ENCODE measurements around the gene RASSF1.
"Not testable (repeated sequence)": the region's sequence is repeated elsewhere in the genome, so short reads cannot be mapped to it uniquely, and the experiment has no call there.

Gene RASSF1

GRCh38 chr3:50323614-50324199, 16.9 kb downstream of the RASSF1 start:
- no peak for DNase-seq (ENCODE audit: low read depth)

GRCh38 chr3:50323092-50323600, 17.5 kb downstream of the RASSF1 start:
- DNase-seq (ENCODE audit: low read depth): no peak

GRCh38 chr3:50322386-50323091, 18.1 kb downstream of the RASSF1 start, which contains the start of gene HYAL2:
HYAL2 (minus strand) TSS chr3:50322745; CDS start chr3:50320489, 2,256 bp downstream.
- DNase-seq (ENCODE audit: low read depth): no peak

DNA sequence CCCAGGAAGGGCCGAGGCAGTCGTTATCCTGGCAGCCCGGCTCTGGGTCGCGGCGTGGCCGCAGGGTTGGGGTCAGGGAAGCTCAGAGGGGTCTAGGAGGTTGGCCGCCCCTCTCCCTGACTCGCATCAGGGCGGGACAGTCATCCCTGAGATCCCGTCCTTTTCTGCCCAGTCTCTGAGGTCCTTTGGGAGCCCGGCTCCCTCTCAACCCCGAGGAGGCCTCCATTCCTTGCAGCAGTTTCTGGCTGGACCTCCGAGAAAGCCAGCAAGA, 18.6 kb downstream of the RASSF1 start:
- DNase-seq (ENCODE audit: low read depth): no peak

DNA sequence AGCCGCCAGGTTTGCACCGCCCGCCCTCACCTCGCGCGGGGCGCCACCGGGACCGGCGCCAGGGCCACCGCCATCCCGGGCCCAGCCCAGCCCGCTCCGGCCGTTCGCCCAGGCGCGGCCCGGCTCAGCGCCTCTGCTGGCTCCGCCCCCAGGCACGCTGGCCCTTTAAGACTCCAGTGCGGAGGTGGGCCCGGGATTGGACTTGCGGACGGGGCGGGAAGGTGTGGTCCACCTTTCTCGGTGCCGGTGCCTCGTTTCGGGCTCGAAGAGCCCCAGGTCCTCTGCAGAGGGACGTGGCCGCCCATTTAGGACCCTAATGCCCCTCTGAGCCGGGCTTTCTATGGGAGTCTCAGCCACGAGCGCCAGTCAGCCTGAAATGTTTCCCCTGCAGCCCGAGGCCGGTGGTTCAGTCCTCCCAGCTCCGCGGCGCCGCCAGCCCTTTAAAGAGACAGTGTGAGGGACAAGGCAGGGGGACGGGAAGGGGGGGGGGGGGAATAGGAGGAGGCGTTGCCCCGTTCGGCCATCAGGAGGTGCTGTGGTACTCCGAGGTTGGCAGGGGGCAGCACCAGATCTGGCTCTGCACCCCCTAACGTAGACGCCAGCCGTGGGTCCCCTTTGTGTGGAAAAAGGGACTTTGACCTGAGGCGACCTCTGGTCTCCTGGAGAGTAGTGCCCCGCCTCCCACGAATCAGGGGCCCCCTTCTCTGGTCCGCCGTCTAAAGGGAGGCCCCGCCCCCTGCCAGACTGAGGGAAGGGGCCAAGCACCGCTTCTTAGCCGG, 19.1 kb downstream of the RASSF1 start:
- peak; percentile 75 for DNase-seq (ENCODE audit: low read depth)

GRCh38 chr3:50320853-50321335, 19.7 kb downstream of the RASSF1 start:
- peak; percentile 47 for DNase-seq (ENCODE audit: low read depth)

DNA sequence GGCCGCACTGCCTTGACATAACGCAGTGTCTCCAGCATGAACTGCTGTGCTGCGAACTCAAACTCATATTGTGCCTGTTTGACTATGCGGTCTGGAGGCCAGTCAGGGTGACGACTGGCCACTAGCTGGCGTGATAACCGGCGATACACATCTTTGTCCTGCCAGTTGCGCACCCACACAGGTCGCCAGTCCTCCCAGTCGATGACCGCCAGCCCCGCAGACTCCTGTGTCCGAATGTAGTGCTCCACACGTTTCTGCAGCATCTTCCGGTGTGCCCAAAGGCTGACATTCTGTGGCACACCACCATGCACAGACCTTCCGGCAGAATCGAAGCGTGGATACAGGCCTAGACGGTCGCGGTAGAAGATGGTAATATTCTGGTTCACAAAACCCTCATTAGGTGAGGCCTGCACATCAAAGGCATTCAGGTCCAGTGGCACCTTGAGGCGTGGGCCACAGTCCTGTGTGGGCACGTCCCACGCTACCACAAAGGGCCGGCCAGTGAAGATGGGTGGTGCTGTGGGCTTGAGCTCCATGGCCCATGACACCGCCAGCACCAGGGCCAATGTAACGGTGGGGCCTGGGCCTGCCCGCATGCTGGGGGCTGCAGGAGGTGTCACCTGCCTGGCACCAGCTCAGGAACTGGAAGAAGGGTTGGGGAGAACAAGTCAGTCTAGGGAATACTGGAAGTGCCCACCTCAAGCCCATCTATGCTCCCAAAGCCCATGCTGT, 20.6 kb downstream of the RASSF1 start:
- no peak for DNase-seq (ENCODE audit: low read depth)

DNA sequence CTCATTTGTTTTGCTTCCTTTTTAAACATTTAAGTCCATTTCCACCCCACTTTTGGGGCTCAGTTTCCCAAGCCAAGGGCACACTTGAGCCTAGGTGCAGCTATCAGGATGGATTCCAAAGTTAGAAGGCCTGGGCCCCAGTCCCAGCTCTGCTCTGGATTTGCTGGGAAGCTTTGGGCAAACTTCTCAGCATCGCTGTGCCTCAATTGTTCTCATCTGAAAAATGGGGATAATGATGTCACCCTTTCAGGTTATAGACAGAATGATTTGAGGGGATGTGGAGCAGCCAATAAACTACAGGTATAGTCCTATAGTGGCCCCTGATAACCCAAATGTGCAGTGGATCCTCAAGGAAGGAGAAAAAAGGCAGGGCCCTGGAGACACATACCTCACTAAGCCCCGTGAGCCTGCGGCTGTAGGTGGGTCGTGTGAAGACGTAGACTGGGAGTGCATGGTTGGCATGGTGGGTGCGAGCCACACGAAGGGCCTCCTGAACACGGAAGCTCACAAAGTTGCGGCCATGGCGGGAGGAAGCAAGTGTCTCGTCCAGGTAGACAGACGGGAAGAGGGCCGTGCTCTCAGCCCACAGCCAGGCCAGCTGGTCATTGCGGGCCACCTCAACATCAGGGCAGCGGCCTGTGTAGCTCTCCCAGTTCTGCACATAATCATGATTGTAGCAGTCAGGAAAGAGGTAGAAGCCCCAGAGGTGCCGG, 21.3 kb downstream of the RASSF1 start:
- no peak for DNase-seq (ENCODE audit: low read depth)

GRCh38 chr3:50318615-50319014, 22.0 kb downstream of the RASSF1 start:
- DNase-seq (ENCODE audit: low read depth): no peak

DNA sequence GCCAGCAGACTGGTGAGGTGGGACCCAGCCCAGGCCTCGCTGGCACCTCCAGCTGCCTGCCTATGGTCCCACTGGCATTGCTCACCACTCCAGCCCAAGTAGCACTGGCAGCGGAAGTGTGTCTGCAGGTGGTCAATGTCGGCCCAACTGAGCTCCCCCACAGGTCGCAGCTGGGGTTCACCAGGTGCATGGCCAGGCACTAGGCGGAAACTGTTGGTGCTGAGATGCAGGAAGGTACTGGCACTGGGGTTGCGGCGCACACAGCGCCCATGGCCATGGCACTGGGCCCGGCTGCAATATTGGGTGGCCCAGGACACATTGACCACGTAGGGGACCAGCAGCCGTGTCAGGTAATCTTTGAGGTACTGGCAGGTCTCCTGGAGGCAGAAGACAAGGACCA, 22.5 kb downstream of the RASSF1 start:
- DNase-seq (ENCODE audit: low read depth): no peak

GRCh38 chr3:50317300-50317699, 23.3 kb downstream of the RASSF1 start:
- DNase-seq (ENCODE audit: low read depth): no peak

- peak; percentile 51 for DNase-seq (ENCODE audit: low read depth)
These were observed 23.9 kb downstream of the RASSF1 start for GRCh38 chr3:50316657-50317242.

GRCh38 chr3:50314816-50315215, 25.8 kb downstream of the RASSF1 start:
- DNase-seq (ENCODE audit: low read depth): no peak

- DNase-seq (ENCODE audit: low read depth): no peak
These were observed 26.3 kb downstream of the RASSF1 start for GRCh38 chr3:50314342-50314741.

GRCh38 chr3:50312041-50312440, 28.6 kb downstream of the RASSF1 start:
- DNase-seq (ENCODE audit: low read depth): not testable (repeated sequence)

DNA sequence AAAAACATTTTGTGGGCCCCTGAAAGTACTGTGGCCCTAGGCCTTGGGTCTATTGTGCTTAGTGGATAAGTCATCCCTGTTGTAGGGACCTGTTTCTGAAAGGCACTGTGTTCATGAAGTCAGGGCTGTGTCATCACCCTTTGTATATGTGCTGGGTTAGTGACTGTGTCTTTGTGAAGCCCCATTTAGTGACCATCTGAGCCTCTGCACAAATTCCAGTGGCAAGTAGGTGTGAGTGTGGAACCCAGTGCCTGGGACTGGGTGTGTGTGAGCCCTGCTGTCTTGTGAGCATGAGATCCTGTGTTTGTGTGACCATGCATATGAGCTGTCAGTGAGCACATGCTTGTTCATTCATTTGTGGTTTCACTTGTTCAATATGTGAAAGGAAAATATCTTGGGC, 36.0 kb downstream of the RASSF1 start:
- no peak for DNase-seq (ENCODE audit: low read depth)

GRCh38 chr3:50303013-50303815, 37.4 kb downstream of the RASSF1 start, which contains the start of gene HYAL1:
HYAL1 (minus strand) TSS chr3:50303574; CDS start chr3:50302956, 618 bp downstream.
- DNase-seq (ENCODE audit: low read depth): no peak

DNA sequence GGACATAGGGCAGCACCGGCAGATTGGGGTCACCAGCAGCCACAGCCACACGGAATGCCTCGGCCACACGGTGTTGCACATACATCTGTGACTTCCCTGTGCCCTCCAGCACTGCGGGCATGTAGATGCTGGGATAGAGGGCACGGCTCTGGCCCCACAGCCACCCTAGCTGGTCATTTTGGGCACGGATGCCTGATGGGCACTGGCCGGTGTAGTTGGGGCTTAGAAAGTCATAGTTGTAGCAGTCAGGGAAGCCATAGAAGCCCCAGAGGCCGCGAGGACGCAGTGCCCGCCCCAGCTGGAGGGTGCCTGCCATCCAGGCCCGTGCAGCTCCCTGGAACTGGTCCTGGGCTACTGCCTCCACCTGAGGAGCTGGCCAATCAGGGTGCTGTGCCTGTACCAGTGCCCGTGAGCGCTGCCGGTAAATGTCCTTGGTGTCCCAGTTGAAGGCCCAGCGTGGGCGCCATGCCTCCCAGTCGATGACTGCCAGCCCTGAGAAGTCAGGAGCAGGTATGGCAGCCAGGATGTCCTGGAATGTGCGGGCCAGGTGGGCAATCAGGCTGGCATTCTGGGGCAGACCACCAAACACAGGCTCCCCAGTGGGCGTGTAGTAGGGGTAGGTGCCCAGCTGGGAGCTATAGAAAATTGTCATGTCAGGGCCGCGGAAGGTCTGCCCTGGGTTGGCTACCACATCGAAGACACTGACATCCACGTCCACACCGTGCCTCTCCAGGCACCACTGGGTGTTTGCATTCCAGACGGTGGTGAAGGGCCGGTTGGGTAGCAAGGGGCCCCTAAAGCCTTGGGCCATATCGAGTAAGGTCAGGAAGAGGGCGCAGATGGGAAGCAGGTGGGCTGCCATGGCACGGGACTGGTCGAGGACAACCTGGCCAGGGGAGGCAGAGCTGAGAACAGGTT, 38.3 kb downstream of the RASSF1 start:
- DNase-seq (ENCODE audit: low read depth): no peak

DNA sequence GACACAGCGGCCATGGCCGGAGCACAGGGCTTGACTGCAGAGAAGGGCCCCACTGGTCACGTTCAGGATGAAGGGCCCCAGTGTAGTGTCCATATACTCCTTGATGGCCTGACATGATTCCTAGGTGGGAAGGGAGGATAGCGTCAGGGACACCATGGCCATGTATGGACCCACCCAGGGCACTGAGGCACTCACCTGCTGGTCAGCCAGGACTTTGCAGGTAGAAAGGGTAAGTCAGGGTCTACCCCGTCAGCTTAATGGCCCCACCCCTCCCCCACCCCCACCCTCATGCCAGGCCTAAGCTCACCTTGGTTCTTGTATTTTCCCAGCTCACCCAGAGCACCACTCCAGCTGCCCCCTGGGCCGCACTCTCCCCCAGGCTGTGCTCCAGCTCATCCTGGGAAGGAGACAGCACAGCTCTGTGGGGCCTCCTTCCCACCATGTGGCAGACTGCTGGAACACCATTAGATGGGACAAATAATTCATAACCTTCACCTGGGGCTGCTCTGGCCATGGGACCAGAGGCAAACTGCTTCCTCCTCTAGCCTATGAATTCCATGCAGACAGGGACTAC, 39.9 kb downstream of the RASSF1 start:
- no peak for DNase-seq (ENCODE audit: low read depth)
